Measurements from ENCODE around the gene ZKSCAN1. TPM values are rescaled to one million over a fixed set of nuclear protein-coding genes. Genes with fewer than 3 reads are reported as not detected.

Gene ZKSCAN1
- total RNA-seq, 1 experiment from 2014 or later = 29.8 TPM

- peaks cover 44 to 70% (median 64%) of the 10 kb centered on the region in 3 experiments for H3K36me3 Mint-ChIP-seq (ENCODE audit: insufficient read depth in 1 of 3, low read depth in 3 of 3)
- no peak for DNase-seq
Observed at GRCh38 chr7:100035876-100036275, 20.5 kb downstream of the ZKSCAN1 start.

More at GRCh38 chr7:100035876-100036275, 20.5 kb downstream of the ZKSCAN1 start:
- H2BK120ac ChIP-seq (ENCODE audit: low read depth, low read length, poor library complexity, severe bottlenecking) = no peak overlapping the region
- no peak overlapping the region for H4K5ac ChIP-seq (ENCODE audit: insufficient read length, low read depth, low read length)
- H4K91ac ChIP-seq (ENCODE audit: insufficient read length, low read depth, low read length) = no peak overlapping the region
- H3K9ac ChIP-seq (ENCODE audit: extremely low read depth, insufficient read length, low read length) = no peak overlapping the region
- no peaks in the 10 kb centered on the region for H4K20me1 ChIP-seq (ENCODE audit: control insufficient read depth, insufficient read depth, insufficient read length)
- H3K56ac ChIP-seq (ENCODE audit: insufficient read length, low read depth, low read length) = no peak overlapping the region
- H3K79me1 ChIP-seq (ENCODE audit: insufficient read depth, low read depth, low read length, poor library complexity, severe bottlenecking) = no peaks in the 10 kb centered on the region
- H3K4ac ChIP-seq (ENCODE audit: low read depth, low read length) = no peak overlapping the region
- no peak overlapping the region for H3K4me2 ChIP-seq (ENCODE audit: insufficient read depth, insufficient read length, low read length)
- TF ChIP-seq CTCF (conservative IDR thresholded peaks at IDR 0.05) = no peak
- H3K4me3 Mint-ChIP-seq = no peak overlapping the region
- no CpG with 5 or more reads among the region's 6 CpGs for WGBS (ENCODE audit: extremely low coverage, insufficient read length, low lambda C conversion rate)
- H4K8ac ChIP-seq (replicated peaks; ENCODE audit: insufficient read length, low read depth, low read length) = no peak overlapping the region
- no peak overlapping the region for H3K23ac ChIP-seq (ENCODE audit: insufficient read length, low read depth, low read length)
- no peaks in the 10 kb centered on the region for H3K9me3 Mint-ChIP-seq
- H2AFZ ChIP-seq (ENCODE audit: low read length) = no peak overlapping the region
- no peaks in the 10 kb centered on the region for H3K27me3 Mint-ChIP-seq (ENCODE audit: low read depth)
- no peak overlapping the region for H3K27ac Mint-ChIP-seq
- no peaks in the 10 kb centered on the region for H3K4me1 ChIP-seq (ENCODE audit: insufficient read depth, low read length)
- no peak overlapping the region for H2BK15ac ChIP-seq (ENCODE audit: low read depth, low read length)
- H3K23me2 ChIP-seq (ENCODE audit: insufficient read length, low read depth, low read length, poor library complexity, severe bottlenecking) = no peaks in the 10 kb centered on the region
- no peak overlapping the region for H3T11ph ChIP-seq (ENCODE audit: low read length)
- no peak overlapping the region for H3K18ac ChIP-seq (ENCODE audit: insufficient read length, low read depth, low read length)
- no peak overlapping the region for H2BK5ac ChIP-seq (ENCODE audit: insufficient read length, low read length)
- H2AK5ac ChIP-seq (ENCODE audit: insufficient read length, low read length) = no peak overlapping the region
- no peak overlapping the region for H3K27ac ChIP-seq (ENCODE audit: insufficient read length, low read depth, low read length)
- no peaks in the 10 kb centered on the region for H3K79me2 ChIP-seq (ENCODE audit: insufficient read depth, low read length)
- H3K9me3 ChIP-seq (ENCODE audit: control insufficient read depth, low read depth, low read length) = no peaks in the 10 kb centered on the region
- H3K27me3 ChIP-seq (ENCODE audit: insufficient read depth, low read length) = no peaks in the 10 kb centered on the region
- H3K4me1 Mint-ChIP-seq = peaks cover 4 to 10% of the 10 kb centered on the region in 2 experiments; a peak in 3 of 4 replicates
- no peak overlapping the region for H3K14ac ChIP-seq (ENCODE audit: insufficient read depth, low read length)
- no peak overlapping the region for H2BK20ac ChIP-seq (ENCODE audit: low read depth, low read length, poor library complexity, severe bottlenecking)
- H2BK12ac ChIP-seq (ENCODE audit: insufficient read length, low read depth, low read length) = no peak overlapping the region

Data from H9 (cell line).